ENCODE measurements around the gene KREMEN1.

The KREMEN1 gene

GRCh38 chr22:29184849-29185490 lies 112.1 kb downstream of the KREMEN1 start:
- DNase-seq (ENCODE audit: low read depth, low spot score): no peak

GRCh38 chr22:29186302-29186701 lies 113.5 kb downstream of the KREMEN1 start:
- no peak for DNase-seq (ENCODE audit: low read depth, low spot score)

- no peak for DNase-seq (ENCODE audit: low read depth, low spot score)
These were observed 115.0 kb downstream of the KREMEN1 start for GRCh38 chr22:29187831-29188230.

GRCh38 chr22:29190051-29190450 lies 117.2 kb downstream of the KREMEN1 start:
- no peak for DNase-seq (ENCODE audit: low read depth, low spot score)

- no peak for DNase-seq (ENCODE audit: low read depth, low spot score)
These were observed 118.1 kb downstream of the KREMEN1 start for GRCh38 chr22:29190918-29191317.

GRCh38 chr22:29193021-29193420 lies 120.2 kb downstream of the KREMEN1 start:
- no peak for DNase-seq (ENCODE audit: low read depth, low spot score)

- DNase-seq (ENCODE audit: low read depth, low spot score): no peak
These were observed 121.3 kb downstream of the KREMEN1 start for GRCh38 chr22:29194184-29194583.

- DNase-seq (ENCODE audit: low read depth, low spot score): no peak
These were observed 122.5 kb downstream of the KREMEN1 start for GRCh38 chr22:29195118-29195963.

- DNase-seq (ENCODE audit: low read depth, low spot score): no peak
These were observed 123.3 kb downstream of the KREMEN1 start for GRCh38 chr22:29195964-29196666.

GRCh38 chr22:29197096-29197495 lies 124.3 kb downstream of the KREMEN1 start:
- DNase-seq (ENCODE audit: low read depth, low spot score): no peak

- DNase-seq (ENCODE audit: low read depth, low spot score): no peak
These were observed 125.4 kb downstream of the KREMEN1 start for GRCh38 chr22:29198240-29198639.

GRCh38 chr22:29199702-29200400 lies 127.0 kb downstream of the KREMEN1 start:
- no peak for DNase-seq (ENCODE audit: low read depth, low spot score)

- no peak for DNase-seq (ENCODE audit: low read depth, low spot score)
These were observed 128.1 kb downstream of the KREMEN1 start for GRCh38 chr22:29200901-29201300.

GRCh38 chr22:29201782-29202181 lies 128.9 kb downstream of the KREMEN1 start:
- DNase-seq (ENCODE audit: low read depth, low spot score): no peak

- DNase-seq (ENCODE audit: low read depth, low spot score): peak; percentile 71
These were observed 129.7 kb downstream of the KREMEN1 start for GRCh38 chr22:29202212-29203192.

GRCh38 chr22:29203488-29204454 lies 130.9 kb downstream of the KREMEN1 start:
- no peak for DNase-seq (ENCODE audit: low read depth, low spot score)

GRCh38 chr22:29204455-29205183 lies 131.8 kb downstream of the KREMEN1 start:
- DNase-seq (ENCODE audit: low read depth, low spot score): no peak

- no peak for DNase-seq (ENCODE audit: low read depth, low spot score)
These were observed 132.4 kb downstream of the KREMEN1 start for GRCh38 chr22:29205252-29205593.

Data from smooth muscle cell of the brain vasculature (primary cell).